Endothelial cell of umbilical vein (primary cell): ENCODE results near the gene TMEM87B. TPM values are rescaled to one million over a fixed set of nuclear protein-coding genes. Genes with fewer than 3 reads are reported as not detected.
A peak's percentile ranks its signal among the peaks of the same experiment; 100 is the strongest.

Experiments
- BruUV-seq: library from RNA; stranded (reverse); fragments of 400-500 nt; replicated peaks from 2 replicates; lab custom pipeline; 2021; lab: Mats Ljungman, UMichigan
- CTCF ChIA-PET: fragments of 300-600, 350-600 bp; sonication (Branson Sonifier 250); formaldehyde crosslinking; loops from one replicate; lab custom pipeline; 2021; ENCODE audit warnings: antibody characterized with exemption, inconsistent platforms; lab: Charles Lee
- POLR2A ChIA-PET: fragments of 300-600, 350-600 bp; sonication (Branson Sonifier 250); formaldehyde crosslinking; loops from one replicate; lab custom pipeline; 2021; ENCODE audit warnings: antibody characterized with exemption, inconsistent platforms; lab: Charles Lee
- DNase-seq: peaks from one replicate; pipeline ENCODE4 v3.0.0-alpha.2; 2011; ENCODE audit warnings: low read depth, low spot score
- FAIRE-seq: peaks from 2 replicates; lab custom pipeline; 2011; peaks lifted over from hg19 to GRCh38; lab: Jason Lieb, UNC
- H2AFZ ChIP-seq: 2 replicates; pipeline ENCODE4 v1.6.0; 2012; ENCODE audit warnings: low read depth, low read length, control low read depth, inconsistent platforms
- H3K27ac ChIP-seq: 2 replicates; pipeline ENCODE4 v1.5.1; 2011; ENCODE audit warnings: low read depth, mild to moderate bottlenecking, control low read depth, low read length, moderate library complexity; ENCODE audit not compliant: insufficient read depth
- H3K27me3 ChIP-seq, 2 experiments: 2 replicates each; pipeline versions ENCODE4 v1.6.0 to v1.6.1; 2011; ENCODE audit warnings: low read length in 2 of 2, mixed read lengths in 1 of 2; ENCODE audit not compliant: control insufficient read depth in 2 of 2, insufficient read depth in 2 of 2
- H3K36me3 ChIP-seq, 2 experiments: 2 replicates in 1 of 2; 3 replicates in 1 of 2; pipeline ENCODE4 v1.5.1; 2011; ENCODE audit warnings: low read length in 2 of 2, mild to moderate bottlenecking in 1 of 2, moderate library complexity in 1 of 2; ENCODE audit not compliant: control insufficient read depth in 2 of 2, insufficient read depth in 2 of 2; ENCODE audit errors: extremely low read depth in 1 of 2
- H3K4me1 ChIP-seq: 3 replicates; pipeline ENCODE4 v1.5.1; 2011; ENCODE audit warnings: mild to moderate bottlenecking, low read length; ENCODE audit not compliant: control insufficient read depth, insufficient read depth; ENCODE audit errors: extremely low read depth
- H3K4me2 ChIP-seq: 2 replicates; pipeline ENCODE4 v1.6.1; 2011; ENCODE audit warnings: low read length, control low read depth, mixed read lengths; ENCODE audit not compliant: insufficient read depth
- H3K4me3 ChIP-seq, 3 experiments: fragments of 200-600 bp in 1 of 3; sonication (generic), shearing (Covaris generic) in 1 of 3; replicated peaks in 1 of 3; 2 replicates each; pipeline ENCODE4 v1.5.1; 2011 to 2016; ENCODE audit warnings: control low read depth in 3 of 3, low read length in 3 of 3, mild to moderate bottlenecking in 2 of 3, inconsistent platforms in 1 of 3, low read depth in 1 of 3, moderate library complexity in 1 of 3; ENCODE audit not compliant: insufficient read depth in 1 of 3
- H3K79me2 ChIP-seq: 2 replicates; pipeline ENCODE4 v1.6.0; 2012; ENCODE audit warnings: low read length, inconsistent platforms; ENCODE audit not compliant: control insufficient read depth, insufficient read depth
- H3K9ac ChIP-seq: replicated peaks from 2 replicates; pipeline ENCODE3; 2011; ENCODE audit warnings: low read length, control low read depth; ENCODE audit not compliant: insufficient read depth; ENCODE audit errors: extremely low read depth
- H3K9me1 ChIP-seq: replicated peaks from 3 replicates; pipeline ENCODE4 v1.6.0; 2011; ENCODE audit warnings: mild to moderate bottlenecking, low read length; ENCODE audit not compliant: control insufficient read depth, insufficient read depth; ENCODE audit errors: extremely low read depth
- H3K9me3 ChIP-seq: replicated peaks from 2 replicates; pipeline ENCODE4 v1.5.1; 2012; ENCODE audit warnings: low read length, inconsistent platforms; ENCODE audit not compliant: control insufficient read depth, insufficient read depth
- H4K20me1 ChIP-seq: replicated peaks from 2 replicates; pipeline ENCODE3; 2011; ENCODE audit warnings: mild to moderate bottlenecking, low read length; ENCODE audit not compliant: control insufficient read depth, insufficient read depth; ENCODE audit errors: extremely low read depth
- EZH2 ChIP-seq: IDR thresholded peaks from 2 replicates; pipeline ENCODE4 v1.6.1; 2012; ENCODE audit warnings: borderline replicate concordance, low read depth, mild to moderate bottlenecking, moderate library complexity, low read length, inconsistent platforms; ENCODE audit not compliant: severe bottlenecking
- FOS ChIP-seq: IDR thresholded peaks from 2 replicates; pipeline ENCODE4 v1.6.1; 2011; ENCODE audit warnings: mild to moderate bottlenecking, low read length, moderate library complexity, borderline replicate concordance; ENCODE audit not compliant: insufficient read depth
- GATA2 ChIP-seq: IDR thresholded peaks from 2 replicates; pipeline ENCODE4 v1.7.0; 2011; ENCODE audit warnings: low read depth, mild to moderate bottlenecking, moderate library complexity, mixed read lengths, low read length; ENCODE audit not compliant: insufficient read length, insufficient read depth
- MAX ChIP-seq: IDR thresholded peaks from 2 replicates; pipeline ENCODE4 v1.6.1; 2011; ENCODE audit not compliant: insufficient read depth, insufficient read length
- MYC ChIP-seq: IDR thresholded peaks from one replicate; pipeline ENCODE4 v1.6.1; 2011; ENCODE audit warnings: mild to moderate bottlenecking, low read depth, low read length
- POLR2A ChIP-seq: IDR thresholded peaks from 2 replicates; pipeline ENCODE4 v1.6.1; 2012; ENCODE audit warnings: low read depth, mild to moderate bottlenecking, control low read depth, low read length
- POLR2AphosphoS5 ChIP-seq: IDR thresholded peaks from 2 replicates; pipeline ENCODE4 v1.6.1; 2012; ENCODE audit warnings: low read depth, mild to moderate bottlenecking, control low read depth, low read length, moderate library complexity; ENCODE audit not compliant: insufficient read depth
- dilution Hi-C: fragments of 300-500 bp; cut with MboI; formaldehyde crosslinking; loops from one replicate; pipeline ENCODE4 v1.15.0; 2019; ENCODE audit warnings: low sequenced_read_pairs; ENCODE audit not compliant: extremely low pct_ligation_motif_present
- intact Hi-C: fragments of 100-400 bp; cut with micrococcal nuclease; formaldehyde crosslinking; loops from one replicate; pipeline ENCODE4 v1.10.0; 2022
- polyA plus RNA-seq, 4 experiments: library from polyadenylated mRNA; depleted of rRNA in 3 of 4; stranded (reverse) in 3 of 4; unstranded in 1 of 4; fragments of >200 nt; gene quantifications; 2 replicates each; pipeline versions ENCODE4 v1.2.1 to v1.2.3, GENCODE V29; 2011 to 2012; ENCODE audit warnings: missing spikeins in 1 of 4
- total RNA-seq: library from RNA; stranded (reverse); gene quantifications from 2 replicates; pipeline ENCODE4 v1.2.3, GENCODE V29; 2021

TMEM87B gene
- total and polyA plus RNA-seq, 2 donors (not counting 3 experiments of a cell fraction or from before 2014, with no cell fraction given): 17.6 to 21.5 TPM

- Histone ChIP-seq H3K9me1 (no peaks in the 10 kb centered on the region), H3K79me2 (no peaks in the 10 kb centered on the region), H4K20me1 (no peaks in the 10 kb centered on the region), H2AFZ (no peak overlapping the region), H3K4me2 (no peak overlapping the region), H3K9me3 (no peaks in the 10 kb centered on the region), H3K36me3 (peaks cover 1 to 6% of the 10 kb centered on the region in 2 experiments), H3K4me3 (no peak overlapping the region), H3K27ac (no peak overlapping the region), H3K4me1 (peaks cover 52% of the 10 kb centered on the region), H3K9ac (no peak overlapping the region), H3K27me3 (no peaks in the 10 kb centered on the region)
- ChIA-PET POLR2A (no interaction called here), CTCF (interaction anchor here (1.0 to 1.6 kb wide), 2 partner anchors 10 to 47 kb away, joined by 3 read pairs; no protein-coding TSS in a partner anchor)
- intact Hi-C loops: no loop called here
- TF ChIP-seq MYC (no peak), POLR2A (no peak), EZH2 (no peak), GATA2 (peak; percentile 86), POLR2AphosphoS5 (peak; percentile 22), FOS (peak; percentile 26), MAX (no peak)
- DNase-seq: peak; percentile 75
- dilution Hi-C loops: no loop called here
- BruUV-seq: no TSS peak
- no peak for FAIRE-seq
These were observed 25.9 kb upstream of the TMEM87B start for GRCh38 chr2:112029164-112029563.
